Cardiac muscle cell (in vitro differentiated cells and primary cell): ENCODE data around the gene CLIC1. TPM values are rescaled to one million over a fixed set of nuclear protein-coding genes. Genes with fewer than 3 reads are reported as not detected.

Source experiments
- DNase-seq, 2 donors: peaks; one replicate each; pipeline versions ENCODE4 v3.0.0 to v3.0.0-alpha.2; 2010 to 2017; ENCODE audit warnings: low read depth in 1 of 2, low spot score in 1 of 2
- H3K27ac ChIP-seq: fragments of 200-600 bp; sonication (generic); 2 replicates; pipeline ENCODE4 v1.5.1; 2016
- H3K27me3 ChIP-seq: fragments of 200-600 bp; sonication (generic); 2 replicates; pipeline ENCODE4 v1.6.0; 2016; ENCODE audit warnings: control low read depth
- H3K36me3 ChIP-seq: fragments of 200-600 bp; sonication (generic); 2 replicates; pipeline ENCODE4 v1.5.1; 2016; ENCODE audit warnings: control low read depth
- H3K4me1 ChIP-seq: fragments of 200-600 bp; sonication (generic); 2 replicates; pipeline ENCODE4 v1.8.1; 2017; ENCODE audit warnings: low read depth, mild to moderate bottlenecking, mixed run types
- H3K4me3 ChIP-seq: fragments of 200-600 bp; sonication (generic); 2 replicates; pipeline ENCODE4 v1.5.1; 2016; ENCODE audit warnings: mild to moderate bottlenecking
- H3K9me3 ChIP-seq: fragments of 200-600 bp; sonication (generic); 2 replicates; pipeline ENCODE4 v1.5.1; 2017; ENCODE audit warnings: low read depth, mild to moderate bottlenecking, control low read depth
- polyA plus RNA-seq: library from polyadenylated mRNA; unstranded; fragments of >200 nt; fragmentation: Nextera tagmentation; extraction: Ambion mirVana; gene quantifications from 2 replicates; pipeline ENCODE4 v1.2.1, GENCODE V29; 2016
- total RNA-seq: library from RNA; depleted of rRNA; stranded (reverse); fragments of >200 nt; gene quantifications from 2 replicates; pipeline ENCODE4 v1.2.3, GENCODE V29; 2016
- TF ChIP-seq, protein P1 (sequence below): IDR thresholded peaks from 2 replicates; pipeline ENCODE4 v1.5.1; 2012; ENCODE audit warnings: low read depth, mild to moderate bottlenecking, low read length

The CLIC1 gene
- total and polyA plus RNA-seq, 2 experiments from 2014 or later = 226 to 318 TPM

DNA sequence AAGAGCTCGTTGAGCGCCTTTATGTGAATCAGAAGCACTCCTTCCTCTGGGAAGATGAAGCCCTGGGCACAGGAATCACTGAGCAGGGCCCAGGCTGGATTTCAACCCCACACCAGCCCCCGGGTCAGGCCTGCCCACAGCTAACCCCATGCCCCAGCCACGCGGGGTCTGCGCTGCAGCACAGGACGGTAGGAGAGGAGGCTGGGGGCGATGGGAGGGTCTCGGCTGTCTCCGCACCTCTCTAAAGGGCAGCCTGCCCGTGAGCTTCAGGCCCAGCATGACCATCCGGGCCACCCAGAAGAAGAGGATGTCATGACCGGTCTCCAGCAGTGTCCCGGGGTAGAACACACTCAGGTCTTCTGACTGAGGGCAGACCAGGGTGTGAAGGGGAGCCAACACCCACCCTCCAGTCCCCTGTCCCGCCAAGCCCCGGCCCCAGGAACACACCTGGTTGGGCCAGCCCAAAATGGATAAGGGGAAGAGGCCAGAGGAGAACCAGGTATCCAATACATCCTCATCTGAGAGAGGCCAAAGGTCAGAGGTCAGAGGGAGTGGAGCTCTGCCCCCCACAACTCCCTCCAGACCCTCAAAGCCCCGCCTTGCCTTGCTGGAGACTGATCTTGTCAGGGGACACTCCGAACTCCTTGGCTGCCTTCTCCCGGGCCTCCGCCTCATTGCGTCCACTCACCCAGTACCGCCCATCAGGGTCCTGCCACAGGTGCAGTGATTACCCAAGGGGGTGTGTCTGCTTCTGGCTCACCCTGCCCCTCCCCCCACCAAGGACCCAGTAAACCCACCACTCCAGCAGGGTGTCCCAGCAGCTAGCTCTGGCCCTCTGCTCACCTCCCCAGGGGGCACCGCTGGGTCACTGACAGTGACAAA is 45.2 kb upstream of the CLIC1 start:
- TF ChIP-seq, protein P1, sequence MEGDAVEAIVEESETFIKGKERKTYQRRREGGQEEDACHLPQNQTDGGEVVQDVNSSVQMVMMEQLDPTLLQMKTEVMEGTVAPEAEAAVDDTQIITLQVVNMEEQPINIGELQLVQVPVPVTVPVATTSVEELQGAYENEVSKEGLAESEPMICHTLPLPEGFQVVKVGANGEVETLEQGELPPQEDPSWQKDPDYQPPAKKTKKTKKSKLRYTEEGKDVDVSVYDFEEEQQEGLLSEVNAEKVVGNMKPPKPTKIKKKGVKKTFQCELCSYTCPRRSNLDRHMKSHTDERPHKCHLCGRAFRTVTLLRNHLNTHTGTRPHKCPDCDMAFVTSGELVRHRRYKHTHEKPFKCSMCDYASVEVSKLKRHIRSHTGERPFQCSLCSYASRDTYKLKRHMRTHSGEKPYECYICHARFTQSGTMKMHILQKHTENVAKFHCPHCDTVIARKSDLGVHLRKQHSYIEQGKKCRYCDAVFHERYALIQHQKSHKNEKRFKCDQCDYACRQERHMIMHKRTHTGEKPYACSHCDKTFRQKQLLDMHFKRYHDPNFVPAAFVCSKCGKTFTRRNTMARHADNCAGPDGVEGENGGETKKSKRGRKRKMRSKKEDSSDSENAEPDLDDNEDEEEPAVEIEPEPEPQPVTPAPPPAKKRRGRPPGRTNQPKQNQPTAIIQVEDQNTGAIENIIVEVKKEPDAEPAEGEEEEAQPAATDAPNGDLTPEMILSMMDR = no peak

DNA sequence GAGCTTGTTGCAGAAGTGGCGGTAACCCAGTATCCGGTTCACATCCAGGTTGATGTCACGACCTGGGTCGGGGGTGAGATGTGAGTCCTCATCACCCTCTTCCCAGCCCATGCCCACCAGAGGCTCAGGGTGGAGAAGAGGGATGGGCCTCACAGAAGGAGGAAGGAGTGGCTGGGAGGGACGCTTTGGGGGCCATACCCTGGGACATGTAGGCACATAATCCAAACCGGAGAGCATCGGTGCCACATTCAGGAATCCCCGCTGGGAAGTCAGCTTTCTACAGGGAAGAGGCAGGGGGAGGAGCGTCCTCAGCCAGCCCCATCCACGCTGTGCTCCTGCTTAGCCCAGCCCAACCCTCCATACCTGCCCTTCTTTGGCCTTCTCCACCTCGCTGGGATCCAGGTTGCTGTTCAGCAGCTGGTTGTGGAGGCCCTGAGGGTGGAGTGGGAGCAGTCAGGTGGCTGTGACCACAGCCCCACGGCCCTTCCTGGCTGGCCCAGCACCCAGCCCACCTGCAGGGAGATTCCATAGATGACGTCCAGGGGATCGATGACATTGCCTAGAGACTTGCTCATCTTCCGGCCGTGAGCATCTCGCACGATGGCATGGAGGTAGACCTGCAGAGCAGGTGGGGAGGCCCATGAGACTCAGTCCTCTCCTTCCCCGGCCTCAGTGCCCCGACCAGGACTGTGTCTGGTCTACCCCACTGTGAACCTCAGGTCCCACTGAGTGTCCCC is 44.3 kb upstream of the CLIC1 start:
- no peak for DNase-seq
- no peaks in the 10 kb centered on the region for H3K36me3 ChIP-seq

More for the DNA sequence above, 45.2 kb upstream of the CLIC1 start:
- Histone ChIP-seq H3K9me3 (no peaks in the 10 kb centered on the region), H3K27ac (no peak overlapping the region), H3K4me1 (peaks cover 16% of the 10 kb centered on the region), H3K27me3 (no peaks in the 10 kb centered on the region), H3K4me3 (no peak overlapping the region), H3K36me3 (no peaks in the 10 kb centered on the region)
- DNase-seq = no peak

DNA sequence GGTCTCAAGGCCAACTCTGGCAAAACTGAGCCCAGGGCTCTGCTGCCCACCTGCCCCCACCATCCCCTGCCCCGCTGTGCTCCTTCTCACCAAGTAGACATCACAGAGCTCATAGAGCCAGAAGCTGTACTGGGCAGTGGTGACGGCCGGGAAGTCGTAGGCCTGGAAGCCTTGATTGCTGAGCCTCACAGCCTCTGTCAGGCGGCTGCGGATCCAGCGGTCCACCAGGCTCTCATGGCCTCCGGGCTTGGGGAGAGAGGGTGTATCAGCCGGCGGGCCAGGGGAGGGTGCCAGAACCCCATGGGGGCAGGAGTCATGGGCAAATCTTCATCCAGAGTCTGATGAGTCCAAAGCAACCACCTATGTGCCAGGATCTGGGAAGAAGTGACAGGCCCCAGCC is 43.6 kb upstream of the CLIC1 start:
- no peak for DNase-seq
- H3K27me3 ChIP-seq = no peaks in the 10 kb centered on the region
- no peaks in the 10 kb centered on the region for H3K9me3 ChIP-seq
- TF ChIP-seq, protein P1 = no peak
- no peak overlapping the region for H3K4me3 ChIP-seq
- no peak overlapping the region for H3K27ac ChIP-seq
- H3K36me3 ChIP-seq = no peaks in the 10 kb centered on the region
- peaks cover 22% of the 10 kb centered on the region for H3K4me1 ChIP-seq

More for the DNA sequence above, 44.3 kb upstream of the CLIC1 start:
- TF ChIP-seq, protein P1 = no peak
- no peaks in the 10 kb centered on the region for H3K9me3 ChIP-seq
- H3K27ac ChIP-seq = no peak overlapping the region
- peaks cover 22% of the 10 kb centered on the region for H3K4me1 ChIP-seq
- no peak overlapping the region for H3K4me3 ChIP-seq
- no peaks in the 10 kb centered on the region for H3K27me3 ChIP-seq

DNA sequence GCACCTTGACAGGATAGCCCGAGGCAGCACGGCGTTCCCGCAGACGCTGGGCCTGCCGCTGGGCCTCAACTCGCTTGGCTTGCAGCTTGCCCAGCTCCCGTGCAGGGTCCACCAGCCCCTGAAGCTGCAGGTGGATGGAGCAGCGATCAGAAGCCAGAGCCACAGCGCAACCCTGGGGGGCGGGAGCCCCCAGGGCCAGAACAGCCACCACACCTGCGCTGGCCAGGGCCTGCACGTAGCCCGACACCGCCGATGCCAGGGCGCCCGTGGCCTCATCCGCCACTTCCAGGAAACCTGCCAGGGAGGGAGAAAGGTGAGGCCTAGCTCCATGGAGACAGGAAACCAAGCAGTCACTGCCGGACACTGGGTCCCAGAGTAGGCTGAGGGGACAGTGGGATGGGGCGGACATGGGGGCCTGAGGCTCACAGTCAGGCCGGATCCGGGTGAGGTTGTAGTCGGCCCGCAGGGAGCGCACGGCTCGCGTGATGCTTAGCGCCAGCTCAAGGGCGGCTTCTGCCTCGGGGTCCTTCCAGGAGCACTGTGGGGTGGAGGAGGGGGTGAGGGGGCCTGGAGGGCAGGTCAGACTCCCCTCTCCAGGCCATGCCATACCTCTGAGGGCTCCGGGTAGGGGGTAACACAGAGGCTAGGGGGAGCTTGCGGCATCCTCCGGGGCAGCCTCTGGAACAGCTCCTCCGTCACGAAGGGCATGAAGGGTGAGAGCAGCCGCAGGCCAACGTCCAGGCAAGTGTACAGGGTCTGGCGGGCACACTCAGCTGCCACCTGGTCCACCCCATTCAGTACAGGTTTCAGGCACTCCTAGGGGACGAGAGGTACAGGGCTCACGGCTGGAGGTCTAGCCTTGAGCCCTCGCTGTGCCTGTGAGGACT is 42.9 kb upstream of the CLIC1 start:
- H3K9me3 ChIP-seq = no peaks in the 10 kb centered on the region
- H3K4me3 ChIP-seq = no peak overlapping the region
- no peak for DNase-seq
- no peaks in the 10 kb centered on the region for H3K36me3 ChIP-seq
- peak overlapping the region; percentile 91 for H3K27ac ChIP-seq
- TF ChIP-seq, protein P1 = no peak
- H3K27me3 ChIP-seq = no peaks in the 10 kb centered on the region
- peaks cover 22% of the 10 kb centered on the region for H3K4me1 ChIP-seq

DNA sequence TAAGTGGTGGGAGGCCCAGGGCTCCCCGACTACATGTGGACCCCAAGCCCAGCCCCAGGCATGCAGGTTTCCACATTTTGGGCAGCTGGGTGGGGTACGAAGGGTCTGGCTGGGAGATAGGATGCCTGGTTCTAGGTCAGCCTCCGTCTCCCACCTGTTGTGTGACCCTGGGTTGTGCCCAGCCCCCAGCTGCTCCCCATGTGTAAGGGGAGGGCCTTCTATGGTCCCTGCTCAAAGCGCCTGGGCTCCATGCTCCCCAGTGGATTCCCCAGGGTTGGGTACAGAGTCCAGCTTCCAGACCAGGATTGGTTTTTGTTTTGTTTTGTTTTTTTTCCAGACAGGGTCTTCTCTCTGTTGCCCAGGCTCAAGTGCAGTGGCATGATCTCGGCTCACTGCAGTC is 41.9 kb upstream of the CLIC1 start:
- H3K27me3 ChIP-seq = no peaks in the 10 kb centered on the region
- no peaks in the 10 kb centered on the region for H3K36me3 ChIP-seq
- H3K4me1 ChIP-seq = peaks cover 22% of the 10 kb centered on the region
- no peak for DNase-seq
- no peak overlapping the region for H3K4me3 ChIP-seq
- H3K27ac ChIP-seq = peak overlapping the region; percentile 91
- no peaks in the 10 kb centered on the region for H3K9me3 ChIP-seq
- TF ChIP-seq, protein P1 = no peak
